ENCODE measurements around the gene RFX1. TPM values are rescaled to one million over a fixed set of nuclear protein-coding genes. Genes with fewer than 3 reads are reported as not detected.
"Not testable (repeated sequence)": the region's sequence is repeated elsewhere in the genome, so short reads cannot be mapped to it uniquely, and the experiment has no call there.

Gene RFX1
- total and polyA plus RNA-seq, 8 donors: 0.58 to 27.2 (median 3.3) TPM

DNA sequence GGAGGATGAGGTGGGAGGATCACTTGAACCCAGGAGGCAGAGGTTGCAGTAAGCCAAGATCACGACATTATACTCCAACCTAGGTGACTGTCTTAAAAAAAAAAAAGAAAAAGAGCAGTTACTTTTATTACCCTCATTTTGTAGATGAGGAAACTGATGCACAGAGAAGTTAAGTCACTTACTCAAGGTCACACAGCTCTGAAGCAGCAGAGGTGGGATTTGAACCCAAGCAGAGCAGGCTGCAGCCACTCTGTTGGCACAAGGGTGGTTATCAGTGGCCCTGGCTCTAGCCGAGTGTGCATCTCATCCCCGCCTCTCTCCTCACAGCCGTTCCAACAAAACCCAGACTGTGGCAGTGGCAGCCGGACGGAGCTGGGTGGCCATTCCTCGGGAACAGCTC, 33.1 kb upstream of the RFX1 start:
- Histone ChIP-seq H3K4me3 (no peak overlapping the region), H3K4me1 (peaks cover 0 to 7% (median 3%) of the 10 kb centered on the region in 4 donors), H3K36me3 (peaks cover 0 to 9% (median 2%) of the 10 kb centered on the region in 4 donors), H3K27me3 (no peaks in the 10 kb centered on the region), H3K27ac (no peak overlapping the region), H3K9me3 (no peaks in the 10 kb centered on the region)
- no peak for DNase-seq
- TF ChIP-seq POLR2AphosphoS5 (IDR thresholded peaks at IDR 0.05): no peak
- intact Hi-C loops (cut with DNase I; ENCODE audit: low total_unique reads): no loop called here
- WGBS, 5 donors: 84 to 98% (median 91%) methylated on average over 7 of the region's 7 CpGs

DNA sequence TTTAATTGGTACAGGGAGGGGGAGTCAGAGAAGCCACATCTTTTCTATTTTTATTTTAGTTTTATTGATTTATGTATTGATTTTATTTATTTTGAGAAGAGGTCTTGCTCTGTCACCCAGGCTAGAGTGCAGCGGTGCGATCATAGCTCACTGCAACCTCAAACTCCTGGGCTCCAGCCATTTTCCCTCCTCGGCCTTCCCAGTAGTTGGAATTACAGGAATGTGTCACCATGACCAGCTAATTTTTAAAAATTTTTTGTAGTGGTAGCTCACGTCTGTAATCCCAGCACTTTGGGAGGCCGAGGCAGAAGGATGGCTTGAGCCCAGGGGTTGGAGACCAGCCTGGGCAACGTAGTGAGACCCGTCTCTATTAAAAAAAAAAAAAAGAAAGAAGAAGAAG, 29.6 kb upstream of the RFX1 start:
- intact Hi-C loops (cut with DNase I; ENCODE audit: low total_unique reads): no loop called here
- Histone ChIP-seq H3K4me1 (peaks cover 14 to 16% (median 15%) of the 10 kb centered on the region in 4 donors), H3K9me3 (no peaks in the 10 kb centered on the region), H3K27ac (no peak overlapping the region), H3K4me3 (no peak overlapping the region), H3K36me3 (peaks cover 0 to 9% (median 2%) of the 10 kb centered on the region in 4 donors), H3K27me3 (peaks cover 0 to 27% (median 9%) of the 10 kb centered on the region in 3 donors)
- no peak for DNase-seq
- WGBS, 5 donors: 83 to 91% (median 87%) methylated on average over 7 of the region's 7 CpGs
- no peak for TF ChIP-seq EP300 (IDR thresholded peaks at IDR 0.05)
- TF ChIP-seq POLR2A (IDR thresholded peaks at IDR 0.05): no peak
- TF ChIP-seq, protein P1, sequence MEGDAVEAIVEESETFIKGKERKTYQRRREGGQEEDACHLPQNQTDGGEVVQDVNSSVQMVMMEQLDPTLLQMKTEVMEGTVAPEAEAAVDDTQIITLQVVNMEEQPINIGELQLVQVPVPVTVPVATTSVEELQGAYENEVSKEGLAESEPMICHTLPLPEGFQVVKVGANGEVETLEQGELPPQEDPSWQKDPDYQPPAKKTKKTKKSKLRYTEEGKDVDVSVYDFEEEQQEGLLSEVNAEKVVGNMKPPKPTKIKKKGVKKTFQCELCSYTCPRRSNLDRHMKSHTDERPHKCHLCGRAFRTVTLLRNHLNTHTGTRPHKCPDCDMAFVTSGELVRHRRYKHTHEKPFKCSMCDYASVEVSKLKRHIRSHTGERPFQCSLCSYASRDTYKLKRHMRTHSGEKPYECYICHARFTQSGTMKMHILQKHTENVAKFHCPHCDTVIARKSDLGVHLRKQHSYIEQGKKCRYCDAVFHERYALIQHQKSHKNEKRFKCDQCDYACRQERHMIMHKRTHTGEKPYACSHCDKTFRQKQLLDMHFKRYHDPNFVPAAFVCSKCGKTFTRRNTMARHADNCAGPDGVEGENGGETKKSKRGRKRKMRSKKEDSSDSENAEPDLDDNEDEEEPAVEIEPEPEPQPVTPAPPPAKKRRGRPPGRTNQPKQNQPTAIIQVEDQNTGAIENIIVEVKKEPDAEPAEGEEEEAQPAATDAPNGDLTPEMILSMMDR (IDR thresholded peaks at IDR 0.05): no peak
- TF ChIP-seq POLR2AphosphoS5 (IDR thresholded peaks at IDR 0.05): no peak

DNA sequence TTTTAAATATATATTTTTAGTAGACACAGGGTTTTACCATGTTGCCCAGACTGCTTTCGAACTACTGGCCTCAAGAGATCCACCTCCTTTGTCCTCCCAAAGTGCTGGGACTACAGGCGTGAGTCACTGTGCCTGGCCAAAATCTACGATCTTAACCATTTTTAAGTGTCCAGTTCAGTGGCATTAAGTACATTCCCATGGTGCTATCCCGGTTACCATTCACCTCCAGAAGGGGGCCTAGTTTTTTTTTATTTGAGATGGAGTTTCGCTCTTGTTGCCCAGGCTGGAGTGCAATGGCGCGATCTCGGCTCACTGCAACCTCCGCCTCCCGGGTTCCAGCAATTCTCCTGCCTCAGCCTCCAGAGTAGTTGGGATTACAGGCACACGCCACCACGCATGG, 29.0 kb upstream of the RFX1 start:
- H3K27ac ChIP-seq; H3K36me3 ChIP-seq; DNase-seq; H3K4me3 ChIP-seq; intact Hi-C loops (cut with DNase I; ENCODE audit: low total_unique reads); H3K9me3 ChIP-seq: not testable (repeated sequence)
- Histone ChIP-seq H3K27me3 (peaks cover 0 to 30% (median 9%) of the 10 kb centered on the region in 3 donors), H3K4me1 (peaks cover 14 to 16% (median 15%) of the 10 kb centered on the region in 4 donors)
- 89 to 91% (median 91%) methylated on average over 12 of the region's 12 CpGs for WGBS, 5 donors

DNA sequence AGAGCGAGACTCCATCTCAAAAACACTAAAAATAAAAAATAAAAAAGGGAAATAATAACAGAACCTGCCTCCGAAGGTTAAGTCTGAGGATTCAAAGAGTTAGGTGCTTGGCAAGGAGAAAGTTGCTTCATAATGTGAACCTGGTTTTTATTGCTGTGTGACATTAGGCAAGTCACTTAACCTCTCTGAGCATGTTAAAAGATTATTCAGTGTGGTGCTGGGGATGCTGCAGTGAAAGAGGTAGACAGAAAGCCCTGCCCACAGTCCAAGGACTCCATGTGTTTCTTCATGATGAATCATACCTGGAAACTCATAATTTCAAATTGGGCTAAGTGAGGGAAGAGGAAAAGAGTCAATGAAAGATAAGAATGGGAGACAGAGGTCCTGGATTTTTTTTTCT, 27.8 kb upstream of the RFX1 start:
- no peaks in the 10 kb centered on the region for H3K9me3 ChIP-seq
- no peak overlapping the region for H3K27ac ChIP-seq
- intact Hi-C loops (cut with DNase I; ENCODE audit: low total_unique reads): no loop called here
- H3K4me1 ChIP-seq: peaks cover 14 to 16% (median 15%) of the 10 kb centered on the region in 4 donors
- no peak overlapping the region for H3K4me3 ChIP-seq
- DNase-seq: no peak
- TF ChIP-seq POLR2A (IDR thresholded peaks at IDR 0.05): no peak
- TF ChIP-seq, protein P1 (IDR thresholded peaks at IDR 0.05): no peak
- no peak for TF ChIP-seq EP300 (IDR thresholded peaks at IDR 0.05)
- no peak for TF ChIP-seq POLR2AphosphoS5 (IDR thresholded peaks at IDR 0.05)
- WGBS, 5 donors: 96 to 100% (median 97%) methylated on average over 2 of the region's 2 CpGs
- no peaks in the 10 kb centered on the region for H3K36me3 ChIP-seq
- H3K27me3 ChIP-seq: peaks cover 0 to 30% (median 9%) of the 10 kb centered on the region in 3 donors

DNA sequence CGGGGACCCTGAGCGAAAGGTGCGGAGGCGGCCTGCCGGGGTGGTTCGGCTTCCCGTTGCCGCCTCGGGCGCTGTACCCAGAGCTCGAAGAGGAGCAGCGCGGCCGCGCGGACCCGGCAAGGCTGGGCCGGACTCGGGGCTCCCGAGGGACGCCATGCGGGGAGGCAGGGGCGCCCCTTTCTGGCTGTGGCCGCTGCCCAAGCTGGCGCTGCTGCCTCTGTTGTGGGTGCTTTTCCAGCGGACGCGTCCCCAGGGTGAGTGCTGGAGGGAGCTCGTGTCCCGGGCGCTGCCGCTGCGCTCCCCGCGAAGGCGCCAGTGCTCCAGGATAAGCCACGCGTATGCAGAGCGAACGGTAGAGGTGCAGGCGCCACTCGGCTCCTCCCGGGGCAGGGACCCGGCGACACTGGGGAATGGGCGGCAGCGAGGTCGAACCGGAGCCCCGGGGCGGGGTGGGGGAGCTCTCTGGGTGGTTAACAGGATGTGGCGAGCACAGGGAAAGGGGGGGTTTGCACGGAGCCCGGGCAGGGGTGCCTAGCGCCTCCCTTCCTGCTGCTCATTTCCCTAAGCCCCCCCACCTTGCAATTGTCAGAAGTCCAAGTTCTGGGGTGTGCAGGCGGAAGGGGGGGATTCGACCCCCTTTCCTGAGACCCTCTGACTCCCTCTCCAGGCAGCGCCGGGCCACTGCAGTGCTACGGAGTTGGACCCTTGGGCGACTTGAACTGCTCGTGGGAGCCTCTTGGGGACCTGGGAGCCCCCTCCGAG, 25.8 kb upstream of the RFX1 start, which contains the start of gene IL27RA:
Gene IL27RA (plus strand): TSS at position 44 of the 762 bp plus-strand sequence. CDS start 111 bp downstream, at position 155.
- Histone ChIP-seq H3K27ac (peak within 1 kb of the TSS; percentile 75 to 86 (median 78)), H3K4me3 (peak within 1 kb of the TSS; percentile 57 to 75 (median 63)), H3K9me3 (no peaks in the 10 kb centered on the region), H3K36me3 (no peaks in the 10 kb centered on the region), H3K4me1 (peaks cover 14 to 16% (median 15%) of the 10 kb centered on the region in 4 donors), H3K27me3 (peaks cover 0 to 49% (median 9%) of the 10 kb centered on the region in 3 donors)
- intact Hi-C loops (cut with DNase I; ENCODE audit: low total_unique reads): no loop called here
- no peak for TF ChIP-seq EP300 (IDR thresholded peaks at IDR 0.05)
- TF ChIP-seq POLR2A (IDR thresholded peaks at IDR 0.05): no peak
- TF ChIP-seq, protein P1 (IDR thresholded peaks at IDR 0.05): peak in 5 of 7 experiments; percentile 20 to 55 (median 50)
- peak in 2 of 3 donors; percentile 10 to 24 for TF ChIP-seq POLR2AphosphoS5 (IDR thresholded peaks at IDR 0.05)
- WGBS, 5 donors: 0 to 1% (median 0%) methylated on average over 28 to 63 of the region's 63 CpGs
- DNase-seq: peak; percentile 64 to 89
